ENCODE results near the gene GNL1. TPM values are rescaled to one million over a fixed set of nuclear protein-coding genes. Genes with fewer than 3 reads are reported as not detected.

Gene GNL1
- total RNA-seq, 3 donors from 2014 or later (not counting 1 experiment from before 2014, with no cell fraction given), result 137 to 208 (median 187) TPM

DNA sequence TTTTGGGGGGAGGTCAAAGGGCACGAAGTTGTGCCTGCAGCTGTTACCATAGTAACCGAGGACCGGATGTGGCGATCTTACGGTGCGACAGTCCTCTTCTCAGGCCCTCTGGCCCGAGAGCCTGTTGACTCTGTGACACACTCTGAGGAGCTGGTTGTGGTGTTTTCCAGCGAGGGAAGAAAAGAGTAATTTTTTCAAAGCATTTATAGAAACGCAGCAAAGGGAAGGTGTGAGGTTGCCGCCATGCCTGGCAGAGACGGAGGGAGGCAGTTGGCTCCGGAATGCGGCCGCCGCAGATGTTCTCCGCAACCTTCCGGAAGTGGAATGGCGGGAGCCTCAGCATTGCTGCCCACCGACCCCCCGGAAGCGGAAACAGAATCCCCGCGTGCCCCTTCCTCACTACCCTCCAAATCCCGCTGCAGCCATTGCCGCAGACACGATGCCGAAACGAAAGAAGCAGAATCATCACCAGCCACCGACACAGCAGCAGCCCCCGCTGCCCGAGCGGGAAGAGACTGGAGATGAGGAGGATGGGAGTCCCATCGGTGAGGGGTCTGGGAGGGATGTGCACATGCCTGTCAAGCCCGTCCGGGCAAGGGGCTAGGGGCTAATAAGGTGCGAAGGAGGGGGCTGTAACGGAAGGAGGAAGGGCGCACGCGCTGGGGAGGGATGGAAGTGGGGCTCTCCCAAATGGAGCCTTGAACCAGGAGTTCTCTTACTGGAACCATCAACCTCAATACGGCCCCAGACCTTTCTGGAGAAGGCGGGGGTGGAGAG, 805 bp upstream of the GNL1 start, which contains the start of gene PRR3:
Gene PRR3, plus strand, starts transcription at position 390 of the 777 bp plus-strand sequence. Its CDS starts 50 bp downstream, at position 440.
- DNase-seq, result peak; percentile 82 to 95
- intact Hi-C loops (cut with micrococcal nuclease), result loop anchor here (1.0 kb wide), 3 partner anchors 14 to 160 kb away; partner anchors contain the start of genes ABCF1, MDC1, MRPS18B and PPP1R10
- no peaks in the 10 kb centered on the region for H3K27me3 Mint-ChIP-seq (ENCODE audit: low read depth in 2 of 2)
- ATAC-seq, result peak; percentile 63 to 77 (median 67)
- H3K36me3 Mint-ChIP-seq, result peaks cover 2% of the 10 kb centered on the region
- Histone ChIP-seq H3K4me1 (ENCODE audit: control insufficient read depth, insufficient read depth, low read length) (peaks cover 24% of the 10 kb centered on the region), H3K9me3 (ENCODE audit: control insufficient read depth, insufficient read depth, low read length) (no peaks in the 10 kb centered on the region), H3K4me3 (ENCODE audit: low read length) (peak within 1 kb of the TSS; percentile 64), H3K27ac (ENCODE audit: low read length) (peak within 1 kb of the TSS; percentile 97), H3K27me3 (ENCODE audit: control insufficient read depth, insufficient read depth, low read length) (no peaks in the 10 kb centered on the region), H3K36me3 (ENCODE audit: control insufficient read depth, insufficient read depth, low read length) (peaks cover 19% of the 10 kb centered on the region)
- WGBS (ENCODE audit: insufficient coverage), result under 1% methylated on average over 42 of the region's 42 CpGs
- peak within 1 kb of the TSS; percentile 98 to 100 for H3K27ac Mint-ChIP-seq
- H3K9me3 Mint-ChIP-seq, result no peaks in the 10 kb centered on the region
- TF ChIP-seq, protein P1, sequence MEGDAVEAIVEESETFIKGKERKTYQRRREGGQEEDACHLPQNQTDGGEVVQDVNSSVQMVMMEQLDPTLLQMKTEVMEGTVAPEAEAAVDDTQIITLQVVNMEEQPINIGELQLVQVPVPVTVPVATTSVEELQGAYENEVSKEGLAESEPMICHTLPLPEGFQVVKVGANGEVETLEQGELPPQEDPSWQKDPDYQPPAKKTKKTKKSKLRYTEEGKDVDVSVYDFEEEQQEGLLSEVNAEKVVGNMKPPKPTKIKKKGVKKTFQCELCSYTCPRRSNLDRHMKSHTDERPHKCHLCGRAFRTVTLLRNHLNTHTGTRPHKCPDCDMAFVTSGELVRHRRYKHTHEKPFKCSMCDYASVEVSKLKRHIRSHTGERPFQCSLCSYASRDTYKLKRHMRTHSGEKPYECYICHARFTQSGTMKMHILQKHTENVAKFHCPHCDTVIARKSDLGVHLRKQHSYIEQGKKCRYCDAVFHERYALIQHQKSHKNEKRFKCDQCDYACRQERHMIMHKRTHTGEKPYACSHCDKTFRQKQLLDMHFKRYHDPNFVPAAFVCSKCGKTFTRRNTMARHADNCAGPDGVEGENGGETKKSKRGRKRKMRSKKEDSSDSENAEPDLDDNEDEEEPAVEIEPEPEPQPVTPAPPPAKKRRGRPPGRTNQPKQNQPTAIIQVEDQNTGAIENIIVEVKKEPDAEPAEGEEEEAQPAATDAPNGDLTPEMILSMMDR (IDR thresholded peaks at IDR 0.05), result no peak
- H3K4me1 Mint-ChIP-seq, result peaks cover 35 to 54% of the 10 kb centered on the region in 2 donors
- H3K4me3 Mint-ChIP-seq, result peak within 1 kb of the TSS; percentile 98

DNA sequence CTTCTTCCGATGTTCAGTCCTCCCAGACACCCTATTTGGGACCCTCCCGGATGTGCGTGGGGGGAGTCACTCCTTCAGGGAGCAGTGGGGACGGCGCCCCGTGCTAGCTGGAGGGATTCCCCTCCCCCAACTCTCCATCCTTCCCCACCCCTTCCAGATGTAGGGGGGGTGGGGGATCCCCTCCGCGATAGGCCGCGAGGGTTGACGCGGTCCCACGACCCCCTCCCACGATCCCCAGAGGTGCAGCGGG, 548 bp downstream of the GNL1 start:
- DNase-seq (no peak), ATAC-seq (no peak)
- Histone ChIP-seq H3K4me3 (ENCODE audit: low read length) (peak overlapping the region; percentile 64), H3K9me3 (ENCODE audit: control insufficient read depth, insufficient read depth, low read length) (no peaks in the 10 kb centered on the region), H3K27ac (ENCODE audit: low read length) (peak overlapping the region; percentile 97), H3K27me3 (ENCODE audit: control insufficient read depth, insufficient read depth, low read length) (no peaks in the 10 kb centered on the region), H3K36me3 (ENCODE audit: control insufficient read depth, insufficient read depth, low read length) (peaks cover 27% of the 10 kb centered on the region), H3K4me1 (ENCODE audit: control insufficient read depth, insufficient read depth, low read length) (peaks cover 24% of the 10 kb centered on the region)
- intact Hi-C loops (cut with micrococcal nuclease), result loop anchor here (1.0 kb wide), 3 partner anchors 16 to 162 kb away; partner anchors contain the start of genes ABCF1, MDC1, MRPS18B and PPP1R10
- TF ChIP-seq, protein P1 (IDR thresholded peaks at IDR 0.05), result no peak
- H3K4me3 Mint-ChIP-seq, result peak overlapping the region; percentile 98
- no peaks in the 10 kb centered on the region for H3K27me3 Mint-ChIP-seq (ENCODE audit: low read depth in 2 of 2)
- peaks cover 35 to 54% of the 10 kb centered on the region in 2 donors for H3K4me1 Mint-ChIP-seq
- peak overlapping the region; percentile 98 to 100 for H3K27ac Mint-ChIP-seq
- WGBS (ENCODE audit: insufficient coverage), result 2% methylated on average over 12 of the region's 15 CpGs
- no peaks in the 10 kb centered on the region for H3K9me3 Mint-ChIP-seq
- H3K36me3 Mint-ChIP-seq, result peaks cover 15% of the 10 kb centered on the region

DNA sequence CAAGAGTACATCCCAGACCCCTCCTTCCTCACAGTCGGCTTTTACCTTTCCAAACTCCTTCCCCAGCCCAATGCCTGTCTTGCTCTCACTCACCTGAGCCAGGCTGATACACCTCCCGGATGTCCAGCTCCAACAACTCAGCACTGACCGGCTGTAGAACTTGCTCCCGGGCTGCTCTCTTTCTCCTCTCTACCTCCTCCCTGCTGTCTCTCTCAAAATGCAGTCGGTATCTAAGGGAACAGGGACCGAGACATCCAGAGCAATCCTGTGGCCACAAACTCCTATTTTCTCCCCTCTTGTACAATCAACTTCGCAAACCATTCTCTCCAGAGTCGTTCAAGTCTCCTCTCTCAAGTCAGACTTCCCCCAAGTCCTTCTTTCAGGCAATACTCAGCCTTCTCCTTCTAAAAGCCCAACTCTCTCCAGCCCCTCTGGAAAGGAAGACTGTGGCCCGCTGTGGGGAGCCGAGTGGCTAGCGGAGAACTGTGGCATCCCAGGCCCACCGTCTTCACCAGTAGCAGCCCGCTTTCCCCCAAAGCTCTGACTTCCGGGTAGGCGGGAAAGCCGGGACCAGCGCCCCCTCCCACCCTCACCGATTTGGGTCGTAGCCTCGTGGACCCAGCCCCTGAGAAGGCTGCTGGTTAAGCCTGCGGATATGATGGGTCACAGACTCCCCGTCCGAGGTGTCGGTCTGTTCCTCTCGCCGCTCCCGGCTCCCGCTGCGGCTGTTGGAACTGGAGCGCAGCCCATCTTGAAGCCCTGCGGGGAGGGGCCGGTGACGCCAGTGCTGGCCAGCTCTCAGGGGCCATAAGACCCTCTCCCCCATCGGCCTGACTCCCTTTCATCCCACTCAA, 1.1 kb downstream of the GNL1 start:
- H3K4me3 ChIP-seq (ENCODE audit: low read length), result peak overlapping the region; percentile 64
- peak overlapping the region; percentile 98 to 100 for H3K27ac Mint-ChIP-seq
- no peaks in the 10 kb centered on the region for H3K27me3 Mint-ChIP-seq (ENCODE audit: low read depth in 2 of 2)
- H3K4me1 Mint-ChIP-seq, result peaks cover 35 to 54% of the 10 kb centered on the region in 2 donors
- peak overlapping the region; percentile 98 for H3K4me3 Mint-ChIP-seq
- no peaks in the 10 kb centered on the region for H3K27me3 ChIP-seq (ENCODE audit: control insufficient read depth, insufficient read depth, low read length)
- DNase-seq (peak; percentile 38 to 54), ATAC-seq (no peak)
- H3K36me3 Mint-ChIP-seq, result peaks cover 19% of the 10 kb centered on the region
- H3K9me3 ChIP-seq (ENCODE audit: control insufficient read depth, insufficient read depth, low read length), result no peaks in the 10 kb centered on the region
- H3K9me3 Mint-ChIP-seq, result no peaks in the 10 kb centered on the region
- H3K4me1 ChIP-seq (ENCODE audit: control insufficient read depth, insufficient read depth, low read length), result peaks cover 24% of the 10 kb centered on the region
- peak overlapping the region; percentile 97 for H3K27ac ChIP-seq (ENCODE audit: low read length)
- 25% methylated on average over 34 of the region's 34 CpGs for whole genome bisulfite sequencing (ENCODE audit: insufficient coverage)
- H3K36me3 ChIP-seq (ENCODE audit: control insufficient read depth, insufficient read depth, low read length), result peaks cover 30% of the 10 kb centered on the region
- intact Hi-C loops (cut with micrococcal nuclease), result no loop called here
- TF ChIP-seq, protein P1 (IDR thresholded peaks at IDR 0.05), result no peak

Measured in natural killer cell (primary cell).